Cardiac muscle cell (in vitro differentiated cells and primary cell): ENCODE results near the gene MERTK. TPM values are rescaled to one million over a fixed set of nuclear protein-coding genes. Genes with fewer than 3 reads are reported as not detected.

Experiments used
- DNase-seq, 2 donors: peaks; one replicate each; pipeline versions ENCODE4 v3.0.0 to v3.0.0-alpha.2; 2010 to 2017; ENCODE audit warnings: low read depth in 1 of 2, low spot score in 1 of 2
- H3K27ac ChIP-seq: fragments of 200-600 bp; sonication (generic); 2 replicates; pipeline ENCODE4 v1.5.1; 2016
- H3K27me3 ChIP-seq: fragments of 200-600 bp; sonication (generic); 2 replicates; pipeline ENCODE4 v1.6.0; 2016; ENCODE audit warnings: control low read depth
- H3K36me3 ChIP-seq: fragments of 200-600 bp; sonication (generic); 2 replicates; pipeline ENCODE4 v1.5.1; 2016; ENCODE audit warnings: control low read depth
- H3K4me1 ChIP-seq: fragments of 200-600 bp; sonication (generic); 2 replicates; pipeline ENCODE4 v1.8.1; 2017; ENCODE audit warnings: low read depth, mild to moderate bottlenecking, mixed run types
- H3K4me3 ChIP-seq: fragments of 200-600 bp; sonication (generic); 2 replicates; pipeline ENCODE4 v1.5.1; 2016; ENCODE audit warnings: mild to moderate bottlenecking
- H3K9me3 ChIP-seq: fragments of 200-600 bp; sonication (generic); 2 replicates; pipeline ENCODE4 v1.5.1; 2017; ENCODE audit warnings: low read depth, mild to moderate bottlenecking, control low read depth
- CTCF ChIP-seq: IDR thresholded peaks from 2 replicates; pipeline ENCODE4 v1.5.1; 2012; ENCODE audit warnings: low read depth, mild to moderate bottlenecking, low read length
- polyA plus RNA-seq: library from polyadenylated mRNA; unstranded; fragments of >200 nt; fragmentation: Nextera tagmentation; extraction: Ambion mirVana; gene quantifications from 2 replicates; pipeline ENCODE4 v1.2.1, GENCODE V29; 2016
- total RNA-seq: library from RNA; depleted of rRNA; stranded (reverse); fragments of >200 nt; gene quantifications from 2 replicates; pipeline ENCODE4 v1.2.3, GENCODE V29; 2016

Gene MERTK
- total and polyA plus RNA-seq, 2 experiments from 2014 or later, result 4.5 to 8.7 TPM

GRCh38 chr2:112008910-112009485 is 110.6 kb downstream of the MERTK start:
- H3K9me3 ChIP-seq, result no peaks in the 10 kb centered on the region
- no peak overlapping the region for H3K27ac ChIP-seq
- DNase-seq, result no peak
- H3K4me3 ChIP-seq, result no peak overlapping the region
- H3K36me3 ChIP-seq, result peaks cover 6% of the 10 kb centered on the region
- no peaks in the 10 kb centered on the region for H3K27me3 ChIP-seq
- no peaks in the 10 kb centered on the region for H3K4me1 ChIP-seq
- TF ChIP-seq CTCF, result no peak

- no peaks in the 10 kb centered on the region for H3K9me3 ChIP-seq
- no peak for TF ChIP-seq CTCF
- no peaks in the 10 kb centered on the region for H3K4me1 ChIP-seq
- H3K27me3 ChIP-seq, result no peaks in the 10 kb centered on the region
- DNase-seq, result no peak
- peaks cover 6% of the 10 kb centered on the region for H3K36me3 ChIP-seq
- no peak overlapping the region for H3K4me3 ChIP-seq
- no peak overlapping the region for H3K27ac ChIP-seq
Observed at GRCh38 chr2:112010751-112011150, 112.3 kb downstream of the MERTK start.

- no peak for DNase-seq
- H3K27me3 ChIP-seq, result no peaks in the 10 kb centered on the region
- no peak overlapping the region for H3K27ac ChIP-seq
- no peaks in the 10 kb centered on the region for H3K4me1 ChIP-seq
- no peak for TF ChIP-seq CTCF
- peaks cover 6% of the 10 kb centered on the region for H3K36me3 ChIP-seq
- no peaks in the 10 kb centered on the region for H3K9me3 ChIP-seq
- no peak overlapping the region for H3K4me3 ChIP-seq
Observed at GRCh38 chr2:112012556-112012955, 114.1 kb downstream of the MERTK start.

- no peak for DNase-seq
- Histone ChIP-seq H3K4me1 (no peaks in the 10 kb centered on the region), H3K4me3 (no peak overlapping the region), H3K36me3 (no peaks in the 10 kb centered on the region), H3K9me3 (no peaks in the 10 kb centered on the region), H3K27me3 (no peaks in the 10 kb centered on the region), H3K27ac (no peak overlapping the region)
- TF ChIP-seq CTCF, result no peak
Observed at GRCh38 chr2:112018846-112019245, 120.4 kb downstream of the MERTK start.

GRCh38 chr2:112019569-112019982 is 121.2 kb downstream of the MERTK start:
- H3K36me3 ChIP-seq, result no peaks in the 10 kb centered on the region
- no peaks in the 10 kb centered on the region for H3K27me3 ChIP-seq
- TF ChIP-seq CTCF, result no peak
- DNase-seq, result no peak
- H3K9me3 ChIP-seq, result no peaks in the 10 kb centered on the region
- H3K4me1 ChIP-seq, result no peaks in the 10 kb centered on the region
- H3K27ac ChIP-seq, result no peak overlapping the region
- no peak overlapping the region for H3K4me3 ChIP-seq

GRCh38 chr2:112020561-112020960 is 122.2 kb downstream of the MERTK start:
- no peaks in the 10 kb centered on the region for H3K27me3 ChIP-seq
- TF ChIP-seq CTCF, result peak; percentile 22
- H3K4me3 ChIP-seq, result no peak overlapping the region
- H3K9me3 ChIP-seq, result no peaks in the 10 kb centered on the region
- H3K27ac ChIP-seq, result no peak overlapping the region
- H3K36me3 ChIP-seq, result no peaks in the 10 kb centered on the region
- peak in 1 of 2 donors; percentile 8 for DNase-seq
- H3K4me1 ChIP-seq, result no peaks in the 10 kb centered on the region
